Spleen (tissue), 11 donors: ENCODE results near the gene LIMK1. TPM values are rescaled to one million over a fixed set of nuclear protein-coding genes. Genes with fewer than 3 reads are reported as not detected.
"Not testable (repeated sequence)": the region's sequence is repeated elsewhere in the genome, so short reads cannot be mapped to it uniquely, and the experiment has no call there.

Source experiments
- DNase-seq: peaks from one replicate; pipeline ENCODE4 v3.0.0-alpha.2; 2020
- H3K27ac ChIP-seq, 8 donors: fragments of 200-600 bp; sonication (generic) in 7 of 8; 1 replicate in 4 of 8; 2 replicates in 4 of 8; pipeline versions ENCODE4 v1.5.0 to v1.8.0; 2016 to 2021; ENCODE audit warnings: inconsistent platforms in 4 of 8, mild to moderate bottlenecking in 4 of 8, moderate library complexity in 1 of 8
- H3K27me3 ChIP-seq, 7 donors: fragments of 200-600 bp; sonication (generic) in 6 of 7; replicated peaks in 1 of 7; 1 replicate in 4 of 7; 2 replicates in 3 of 7; pipeline versions ENCODE4 v1.5.0 to v1.8.0; 2016 to 2021; ENCODE audit warnings: inconsistent platforms in 3 of 7, mild to moderate bottlenecking in 1 of 7
- H3K36me3 ChIP-seq, 6 donors: fragments of 200-600 bp; sonication (generic) in 5 of 6; 1 replicate in 4 of 6; 2 replicates in 2 of 6; pipeline versions ENCODE4 v1.5.0 to v1.8.0; 2016 to 2021; ENCODE audit warnings: inconsistent platforms in 2 of 6
- H3K4me1 ChIP-seq, 6 donors: fragments of 200-600 bp; sonication (generic) in 5 of 6; 1 replicate in 3 of 6; 2 replicates in 3 of 6; pipeline versions ENCODE4 v1.5.0 to v1.8.0; 2016 to 2021; ENCODE audit warnings: inconsistent platforms in 3 of 6
- H3K4me3 ChIP-seq, 8 donors: fragments of 200-600 bp; sonication (generic) in 7 of 8; 1 replicate in 4 of 8; 2 replicates in 4 of 8; pipeline versions ENCODE4 v1.5.0 to v1.8.0; 2016 to 2021; ENCODE audit warnings: inconsistent platforms in 4 of 8, mild to moderate bottlenecking in 4 of 8, moderate library complexity in 2 of 8
- H3K9me3 ChIP-seq, 8 donors: fragments of 200-600 bp; sonication (generic) in 7 of 8; 1 replicate in 4 of 8; 2 replicates in 4 of 8; pipeline versions ENCODE4 v1.5.0 to v1.8.0; 2016 to 2021; ENCODE audit warnings: inconsistent platforms in 4 of 8
- POLR2A ChIP-seq, 3 donors: fragments of 450-650 bp; IDR thresholded peaks; one replicate each; pipeline ENCODE4 v1.5.1; 2017; ENCODE audit warnings: antibody characterized with exemption in 3 of 3, mild to moderate bottlenecking in 1 of 3
- POLR2AphosphoS5 ChIP-seq, 3 donors: sonication (generic); formaldehyde crosslinking; IDR thresholded peaks; one replicate each; pipeline ENCODE4 v1.5.1; 2017; ENCODE audit warnings: antibody characterized with exemption in 3 of 3
- WGBS, 5 donors: extraction: QIAGEN DNeasy Blood & Tissue Kit in 3 of 5; methylation state at CpG; one replicate each; pipeline versions ENCODE4 v1.1.5 to v1.1.7; 2013 to 2018; 5-methylcytosine and 5-hydroxymethylcytosine counted together
- intact Hi-C: fragments of 100-400 bp; cut with DNase I; formaldehyde crosslinking; loops from one replicate; pipeline ENCODE4 v1.15.0; 2023; ENCODE audit warnings: low total_unique reads
- polyA plus RNA-seq, 3 donors: library from polyadenylated mRNA; stranded (reverse); fragments of 200-250 nt; gene quantifications; one replicate each; pipeline ENCODE4 v1.2.1, GENCODE V29; 2013
- total RNA-seq, 7 donors: library from RNA; depleted of rRNA in 3 of 7; stranded (reverse); fragments of >200 nt in 3 of 7; fragmentation: NEBNext Ultra II Directional in 4 of 7; extraction: Animal tissue kit (Norgen Biotek cat#: 25700) in 4 of 7; gene quantifications; one replicate each; pipeline versions ENCODE4 v1.1.0 to v1.2.1, GENCODE V29; 2016 to 2021
- TF ChIP-seq, protein P1 (sequence below), 11 experiments: fragments of 200-600 bp in 7 of 11; fragments of 450-650 bp in 4 of 11; sonication (generic) in 4 of 11; IDR thresholded peaks in 8 of 11; conservative IDR thresholded peaks in 3 of 11; 1 replicate in 7 of 11; 2 replicates in 4 of 11; pipeline versions ENCODE4 v1.4.0 to v1.8.0; 2016 to 2021; ENCODE audit warnings: antibody characterized with exemption in 11 of 11, inconsistent platforms in 4 of 11, mild to moderate bottlenecking in 1 of 11
- donor health status: healthy with polysubstance abuse.
- donor health status: DM: no; HTN: no; CAD: no; lungs with moderate emphysema.
- donor health status: DM: no; HTN: no; CAD: no.
- donor health status: Bipolar disorder and iron deficiency.
- donor health status: healthy.
- donor health status: DM: no; HTN: no; CAD: no.
- donor health status: DM: yes; HTN: yes; CAD: no.

The LIMK1 gene
- total and polyA plus RNA-seq, 10 donors, result 15.2 to 45.8 (median 36.9) TPM

DNA sequence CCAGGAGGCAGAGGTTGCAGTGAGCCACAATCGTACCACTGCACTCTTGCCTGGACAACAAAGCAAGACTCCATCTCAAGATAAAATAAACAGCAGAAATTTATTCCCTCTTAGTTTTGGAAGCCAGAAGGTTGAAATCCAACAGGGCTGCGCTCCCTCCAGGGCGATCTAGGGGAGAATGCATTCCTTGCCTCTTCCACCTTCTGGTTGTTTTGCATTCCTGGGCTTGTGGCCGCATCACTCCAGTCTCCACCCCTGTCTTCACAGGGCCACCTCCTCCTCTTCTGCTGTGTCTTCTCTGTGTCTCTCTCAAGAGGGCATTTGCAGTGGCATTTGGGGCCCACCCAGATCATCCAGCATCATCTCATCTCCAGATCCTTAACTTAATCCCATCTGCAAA is 36.2 kb downstream of the LIMK1 start:
- DNase-seq, result no peak
- Histone ChIP-seq H3K27me3 (no peaks in the 10 kb centered on the region), H3K9me3 (no peaks in the 10 kb centered on the region), H3K36me3 (peaks cover 7 to 80% (median 46%) of the 10 kb centered on the region in 6 donors), H3K4me3 (no peak overlapping the region), H3K27ac (no peak overlapping the region), H3K4me1 (no peaks in the 10 kb centered on the region)
- intact Hi-C loops, result no loop called here
- WGBS, 5 donors, result 91 to 100% (median 97%) methylated on average over 4 of the region's 4 CpGs
- TF ChIP-seq, protein P1, sequence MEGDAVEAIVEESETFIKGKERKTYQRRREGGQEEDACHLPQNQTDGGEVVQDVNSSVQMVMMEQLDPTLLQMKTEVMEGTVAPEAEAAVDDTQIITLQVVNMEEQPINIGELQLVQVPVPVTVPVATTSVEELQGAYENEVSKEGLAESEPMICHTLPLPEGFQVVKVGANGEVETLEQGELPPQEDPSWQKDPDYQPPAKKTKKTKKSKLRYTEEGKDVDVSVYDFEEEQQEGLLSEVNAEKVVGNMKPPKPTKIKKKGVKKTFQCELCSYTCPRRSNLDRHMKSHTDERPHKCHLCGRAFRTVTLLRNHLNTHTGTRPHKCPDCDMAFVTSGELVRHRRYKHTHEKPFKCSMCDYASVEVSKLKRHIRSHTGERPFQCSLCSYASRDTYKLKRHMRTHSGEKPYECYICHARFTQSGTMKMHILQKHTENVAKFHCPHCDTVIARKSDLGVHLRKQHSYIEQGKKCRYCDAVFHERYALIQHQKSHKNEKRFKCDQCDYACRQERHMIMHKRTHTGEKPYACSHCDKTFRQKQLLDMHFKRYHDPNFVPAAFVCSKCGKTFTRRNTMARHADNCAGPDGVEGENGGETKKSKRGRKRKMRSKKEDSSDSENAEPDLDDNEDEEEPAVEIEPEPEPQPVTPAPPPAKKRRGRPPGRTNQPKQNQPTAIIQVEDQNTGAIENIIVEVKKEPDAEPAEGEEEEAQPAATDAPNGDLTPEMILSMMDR (IDR thresholded peaks at IDR 0.05 in 8 of 11, conservative IDR thresholded peaks at IDR 0.05 in 3 of 11), result no peak
- no peak for TF ChIP-seq POLR2AphosphoS5 (IDR thresholded peaks at IDR 0.05)
- no peak for TF ChIP-seq POLR2A (IDR thresholded peaks at IDR 0.05)

DNA sequence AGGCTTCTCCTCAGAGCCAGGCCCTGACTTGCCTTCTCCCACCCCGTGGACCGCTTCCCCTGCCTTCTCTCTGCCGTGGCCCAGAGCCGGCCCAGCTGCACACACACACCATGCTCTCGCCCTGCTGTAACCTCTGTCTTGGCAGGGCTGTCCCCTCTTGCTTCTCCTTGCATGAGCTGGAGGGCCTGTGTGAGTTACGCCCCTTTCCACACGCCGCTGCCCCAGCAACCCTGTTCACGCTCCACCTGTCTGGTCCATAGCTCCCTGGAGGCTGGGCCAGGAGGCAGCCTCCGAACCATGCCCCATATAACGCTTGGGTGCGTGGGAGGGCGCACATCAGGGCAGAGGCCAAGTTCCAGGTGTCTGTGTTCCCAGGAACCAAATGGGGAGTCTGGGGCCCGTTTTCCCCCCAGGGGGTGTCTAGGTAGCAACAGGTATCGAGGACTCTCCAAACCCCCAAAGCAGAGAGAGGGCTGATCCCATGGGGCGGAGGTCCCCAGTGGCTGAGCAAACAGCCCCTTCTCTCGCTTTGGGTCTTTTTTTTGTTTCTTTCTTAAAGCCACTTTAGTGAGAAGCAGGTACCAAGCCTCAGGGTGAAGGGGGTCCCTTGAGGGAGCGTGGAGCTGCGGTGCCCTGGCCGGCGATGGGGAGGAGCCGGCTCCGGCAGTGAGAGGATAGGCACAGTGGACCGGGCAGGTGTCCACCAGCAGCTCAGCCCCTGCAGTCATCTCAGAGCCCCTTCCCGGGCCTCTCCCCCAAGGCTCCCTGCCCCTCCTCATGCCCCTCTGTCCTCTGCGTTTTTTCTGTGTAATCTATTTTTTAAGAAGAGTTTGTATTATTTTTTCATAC is 38.0 kb downstream of the LIMK1 start:
- Histone ChIP-seq H3K27ac (no peak overlapping the region), H3K4me3 (no peak overlapping the region), H3K9me3 (no peaks in the 10 kb centered on the region), H3K27me3 (no peaks in the 10 kb centered on the region), H3K36me3 (peaks cover 7 to 62% (median 37%) of the 10 kb centered on the region in 6 donors), H3K4me1 (no peaks in the 10 kb centered on the region)
- TF ChIP-seq, protein P1 (IDR thresholded peaks at IDR 0.05 in 8 of 11, conservative IDR thresholded peaks at IDR 0.05 in 3 of 11), result no peak
- TF ChIP-seq POLR2AphosphoS5 (IDR thresholded peaks at IDR 0.05) (no peak), POLR2A (IDR thresholded peaks at IDR 0.05) (no peak)
- WGBS, 5 donors, result 73 to 89% (median 85%) methylated on average over 20 to 26 of the region's 26 CpGs
- intact Hi-C loops, result no loop called here
- DNase-seq, result no peak

DNA sequence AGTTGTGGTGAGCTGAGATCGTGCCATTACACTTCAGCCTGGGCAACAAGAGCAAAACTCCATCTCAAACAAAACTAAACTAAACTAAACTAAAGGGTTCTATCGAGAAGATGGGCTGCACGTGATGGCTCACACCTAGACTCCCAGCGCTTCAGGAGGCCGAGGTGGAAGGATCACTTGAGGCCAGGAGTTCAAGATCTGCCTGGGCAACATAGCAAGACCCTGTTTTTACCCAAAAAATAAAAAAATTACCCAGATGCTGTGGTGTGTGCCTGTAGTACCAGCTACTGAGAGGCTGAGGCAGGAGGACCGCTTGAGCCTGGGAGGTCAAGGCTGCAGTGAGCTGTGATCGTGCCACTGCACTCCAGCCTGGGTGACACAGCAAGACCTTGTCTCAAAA is 40.3 kb downstream of the LIMK1 start:
- H3K27me3 ChIP-seq, H3K4me1 ChIP-seq, H3K9me3 ChIP-seq, DNase-seq, H3K27ac ChIP-seq, H3K4me3 ChIP-seq, intact Hi-C loops: not testable (repeated sequence)
- H3K36me3 ChIP-seq, result peaks cover 7 to 39% (median 28%) of the 10 kb centered on the region in 6 donors
- 85 to 96% (median 92%) methylated on average over 7 of the region's 7 CpGs for WGBS, 5 donors

DNA sequence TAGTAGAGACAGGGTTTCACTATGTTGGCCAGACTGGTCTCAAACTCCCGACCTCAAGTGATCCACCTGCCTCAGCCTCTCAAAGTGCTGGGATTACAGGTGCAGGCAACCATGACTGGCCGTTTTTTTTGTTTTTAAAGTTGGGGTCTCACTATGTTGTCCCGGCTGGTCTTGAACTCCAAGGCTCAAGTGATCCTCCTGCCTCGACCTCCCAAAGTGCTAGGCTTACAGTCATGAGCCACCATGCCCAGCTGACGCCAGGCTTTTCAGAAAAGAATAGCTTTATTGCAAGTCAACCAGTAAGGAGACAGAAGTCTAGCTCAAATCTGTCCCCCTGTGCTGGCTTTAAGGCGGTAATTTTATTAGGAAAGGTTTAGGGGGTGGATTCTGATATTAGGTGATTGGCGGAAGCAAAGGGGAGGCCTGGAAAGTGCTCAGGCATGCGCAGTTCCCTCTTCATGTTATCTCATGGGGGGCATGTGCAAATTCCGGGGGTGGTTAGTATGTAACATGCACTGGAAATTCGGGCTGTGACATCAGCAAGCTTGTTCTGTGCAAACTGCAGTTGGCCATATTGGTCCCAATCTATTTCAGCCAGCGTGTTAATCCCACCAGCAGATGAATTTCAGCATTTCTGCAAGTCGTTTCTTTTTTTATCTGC is 42.7 kb downstream of the LIMK1 start:
- no peak for DNase-seq
- peaks cover 0 to 15% (median 6%) of the 10 kb centered on the region in 6 donors for H3K36me3 ChIP-seq
- TF ChIP-seq POLR2A (IDR thresholded peaks at IDR 0.05) (no peak), POLR2AphosphoS5 (IDR thresholded peaks at IDR 0.05) (no peak)
- intact Hi-C loops, result no loop called here
- 80 to 84% (median 83%) methylated on average over 12 of the region's 12 CpGs for whole genome bisulfite sequencing, 5 donors
- H3K4me1 ChIP-seq, result peaks cover 0 to 13% (median 6%) of the 10 kb centered on the region in 6 donors
- H3K27ac ChIP-seq, result no peak overlapping the region
- no peak overlapping the region for H3K4me3 ChIP-seq
- H3K27me3 ChIP-seq, result no peaks in the 10 kb centered on the region
- no peaks in the 10 kb centered on the region for H3K9me3 ChIP-seq

DNA sequence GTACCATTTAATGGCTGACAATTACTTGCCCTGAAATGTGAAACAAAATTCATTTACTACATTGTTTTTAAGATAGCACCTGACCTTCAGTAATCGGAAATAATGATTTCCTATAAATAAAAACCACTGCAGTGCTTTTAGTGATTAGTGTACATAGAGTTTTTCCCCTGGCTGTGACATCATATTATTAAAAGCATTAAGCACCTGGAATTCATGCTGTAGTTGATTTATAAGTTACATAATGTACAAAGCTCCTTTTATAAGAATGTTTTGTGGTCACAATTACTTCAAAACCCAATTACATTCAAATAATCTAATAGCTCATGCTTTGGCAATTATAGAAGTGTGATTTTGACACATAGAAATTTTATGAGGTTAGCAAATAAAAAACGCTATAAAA is 46.3 kb downstream of the LIMK1 start:
- no peak for DNase-seq

More for the DNA sequence above, 46.3 kb downstream of the LIMK1 start:
- TF ChIP-seq POLR2AphosphoS5 (IDR thresholded peaks at IDR 0.05), result no peak
- no peak for TF ChIP-seq POLR2A (IDR thresholded peaks at IDR 0.05)
- TF ChIP-seq, protein P1 (IDR thresholded peaks at IDR 0.05 in 8 of 11, conservative IDR thresholded peaks at IDR 0.05 in 3 of 11), result no peak
- Histone ChIP-seq H3K27ac (peak overlapping the region in 3 of 8 donors; percentile 19 to 63 (median 50)), H3K27me3 (no peaks in the 10 kb centered on the region), H3K4me3 (no peak overlapping the region), H3K9me3 (no peaks in the 10 kb centered on the region), H3K36me3 (no peaks in the 10 kb centered on the region), H3K4me1 (peaks cover 0 to 21% (median 9%) of the 10 kb centered on the region in 6 donors)
- intact Hi-C loops, result no loop called here
- WGBS, 5 donors, result 57 to 74% (median 61%) methylated on average over 2 of the region's 2 CpGs
